ENCODE measurements around the gene SLC5A12.

- no peak for TF ChIP-seq CTCF (IDR thresholded peaks at IDR 0.05)
- TF ChIP-seq POLR2A (IDR thresholded peaks at IDR 0.05), result no peak
These were observed 21.2 kb downstream of the SLC5A12 start for GRCh38 chr11:26700574-26701235.
